Measurements from ENCODE around the gene DTX1.
"Not testable (repeated sequence)": the region's sequence is repeated elsewhere in the genome, so short reads cannot be mapped to it uniquely, and the experiment has no call there.

DTX1 gene

DNA sequence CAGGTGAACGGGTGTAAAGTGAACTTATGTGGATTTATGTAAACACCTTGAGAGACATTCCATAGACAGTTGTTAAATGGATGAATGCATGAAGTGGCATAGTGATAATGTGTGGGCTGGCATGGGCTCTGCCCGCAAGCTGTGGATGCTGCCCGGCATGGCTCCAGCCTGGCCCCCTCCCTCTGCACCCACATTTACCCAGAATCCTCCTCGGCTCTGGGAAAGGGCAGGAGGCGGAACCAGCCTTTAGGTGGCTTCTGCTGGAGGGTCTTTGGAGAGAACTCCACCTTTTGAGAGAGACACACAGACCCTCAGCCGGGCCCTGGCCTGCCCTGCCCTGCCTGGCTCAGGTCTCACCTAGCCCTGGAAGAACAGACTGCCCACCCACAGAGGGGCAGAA lies 60.3 kb downstream of the DTX1 start:
- peak; percentile 5 for DNase-seq

DNA sequence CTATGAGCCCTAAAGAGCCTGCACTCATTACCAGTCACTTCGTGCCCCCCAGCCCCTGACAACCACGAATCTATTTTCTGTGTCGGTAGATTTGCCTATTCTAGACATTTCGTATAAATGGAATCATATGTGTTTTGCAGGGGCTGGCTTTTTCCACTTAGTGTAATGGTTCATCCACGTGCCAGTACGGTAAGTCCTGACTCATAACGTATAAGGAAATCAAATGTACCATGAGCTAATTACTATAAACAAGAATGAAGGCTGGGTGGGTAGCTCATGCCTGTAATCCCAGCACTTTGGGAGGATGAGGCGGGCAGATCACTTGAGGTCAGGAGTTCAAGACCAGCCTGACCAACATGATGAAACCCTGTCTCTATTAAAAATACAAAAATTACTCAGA lies 61.2 kb downstream of the DTX1 start:
- not testable (repeated sequence) for DNase-seq

DNA sequence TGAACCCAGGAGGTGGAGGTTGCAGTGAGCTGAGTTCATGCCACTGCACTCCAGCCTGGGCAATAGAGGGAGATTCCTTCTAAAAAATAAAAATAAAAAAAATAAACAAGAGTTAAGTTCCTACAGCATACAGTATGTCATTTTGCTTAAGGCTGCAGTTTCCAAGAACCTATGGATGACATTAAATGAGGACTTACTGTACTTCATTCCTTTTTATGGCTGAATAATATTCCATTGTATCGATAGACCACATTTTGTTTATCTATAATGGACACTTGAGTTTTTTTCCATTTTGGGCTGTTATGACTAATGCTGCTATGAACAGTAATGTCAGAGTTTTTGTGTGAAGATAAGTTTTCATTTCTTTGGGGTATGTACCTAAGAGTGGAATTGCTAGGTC lies 61.6 kb downstream of the DTX1 start:
- no peak for DNase-seq

DNA sequence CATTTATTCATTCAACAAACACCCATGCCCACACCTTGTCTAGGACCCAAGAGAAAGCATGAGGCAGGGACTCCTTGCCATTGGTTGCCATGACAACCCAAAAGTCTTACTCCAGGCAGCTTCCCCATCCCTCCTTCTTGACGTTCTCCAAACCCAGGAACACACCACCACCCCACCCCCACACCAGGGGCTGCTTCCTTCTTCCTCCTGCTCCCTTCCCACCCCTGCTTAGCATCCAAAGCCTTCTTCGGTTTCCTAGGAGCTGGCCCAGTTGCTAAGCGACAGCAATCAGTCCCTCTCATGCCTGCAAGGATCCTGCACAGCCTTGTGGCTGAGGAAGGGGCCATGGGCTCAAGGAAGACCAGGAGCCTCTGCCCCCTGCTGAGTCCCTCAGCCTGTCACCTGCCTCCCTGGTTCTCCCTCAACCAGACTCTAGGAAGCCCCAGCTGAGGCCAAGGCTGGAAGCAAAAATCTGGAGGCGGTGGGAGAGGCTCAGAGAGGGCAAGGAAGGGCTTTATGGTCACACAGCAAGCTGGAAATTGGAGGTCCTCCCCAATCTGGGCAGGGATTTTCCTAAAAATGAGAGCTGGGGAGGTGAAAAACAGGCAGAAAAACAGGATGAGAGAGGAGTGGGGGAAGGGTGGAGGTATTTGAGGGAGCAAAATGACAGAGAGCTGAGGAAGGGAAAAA lies 63.6 kb downstream of the DTX1 start:
- no peak for DNase-seq

DNA sequence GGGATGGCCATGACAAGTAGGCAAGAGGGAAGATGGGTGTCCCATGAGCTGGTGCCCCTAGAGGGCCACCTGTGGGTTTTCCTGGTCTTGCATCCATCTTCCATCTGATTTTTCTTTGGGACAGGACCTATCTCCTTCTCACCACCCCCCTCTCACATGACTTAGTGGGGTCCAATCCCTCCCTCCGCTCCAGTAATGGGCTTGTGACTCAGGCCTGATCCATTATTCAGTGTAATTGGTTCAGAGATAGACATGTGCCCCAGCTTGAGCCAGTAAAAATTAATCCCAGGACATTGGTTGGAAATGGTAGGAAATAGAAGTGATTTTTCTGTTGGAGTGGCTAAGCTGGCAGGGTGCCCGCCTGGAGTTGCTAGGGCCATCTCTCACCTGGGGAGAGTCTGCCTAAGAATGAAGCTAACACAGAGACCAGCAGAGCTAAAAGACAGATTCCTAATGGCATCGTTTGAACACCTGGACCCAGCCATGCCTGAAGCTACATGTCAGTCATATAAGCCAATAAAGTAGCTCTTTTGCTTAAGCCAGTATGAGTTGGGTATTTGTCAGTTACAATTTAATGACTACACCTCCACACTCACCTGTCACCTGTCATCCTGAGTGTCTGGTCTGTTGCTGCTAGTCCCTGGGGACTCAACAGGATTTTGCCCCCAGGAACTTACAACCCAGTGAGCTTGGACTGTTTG lies 64.3 kb downstream of the DTX1 start:
- DNase-seq: no peak

DNA sequence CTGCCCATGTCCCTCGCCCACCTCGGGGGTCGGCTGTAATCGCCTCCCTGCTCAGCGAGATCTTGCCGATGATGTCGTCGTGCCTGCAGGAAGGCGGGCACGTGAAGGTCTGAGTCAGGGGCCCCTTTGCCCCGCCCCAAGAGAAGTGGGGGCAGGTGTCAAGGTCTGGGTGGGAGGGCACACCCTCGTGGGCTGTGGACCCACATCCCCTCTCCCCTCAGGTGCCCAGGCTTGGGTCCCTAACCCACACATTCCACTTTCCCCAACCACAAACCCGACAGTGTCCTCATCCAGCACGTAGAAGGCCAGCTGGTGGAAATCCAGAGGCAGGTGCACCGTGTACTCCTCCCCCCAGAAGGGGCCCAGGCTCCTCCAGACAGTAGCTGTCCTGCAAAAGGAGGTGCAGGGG lies 71.3 kb downstream of the DTX1 start:
- DNase-seq: no peak

DNA sequence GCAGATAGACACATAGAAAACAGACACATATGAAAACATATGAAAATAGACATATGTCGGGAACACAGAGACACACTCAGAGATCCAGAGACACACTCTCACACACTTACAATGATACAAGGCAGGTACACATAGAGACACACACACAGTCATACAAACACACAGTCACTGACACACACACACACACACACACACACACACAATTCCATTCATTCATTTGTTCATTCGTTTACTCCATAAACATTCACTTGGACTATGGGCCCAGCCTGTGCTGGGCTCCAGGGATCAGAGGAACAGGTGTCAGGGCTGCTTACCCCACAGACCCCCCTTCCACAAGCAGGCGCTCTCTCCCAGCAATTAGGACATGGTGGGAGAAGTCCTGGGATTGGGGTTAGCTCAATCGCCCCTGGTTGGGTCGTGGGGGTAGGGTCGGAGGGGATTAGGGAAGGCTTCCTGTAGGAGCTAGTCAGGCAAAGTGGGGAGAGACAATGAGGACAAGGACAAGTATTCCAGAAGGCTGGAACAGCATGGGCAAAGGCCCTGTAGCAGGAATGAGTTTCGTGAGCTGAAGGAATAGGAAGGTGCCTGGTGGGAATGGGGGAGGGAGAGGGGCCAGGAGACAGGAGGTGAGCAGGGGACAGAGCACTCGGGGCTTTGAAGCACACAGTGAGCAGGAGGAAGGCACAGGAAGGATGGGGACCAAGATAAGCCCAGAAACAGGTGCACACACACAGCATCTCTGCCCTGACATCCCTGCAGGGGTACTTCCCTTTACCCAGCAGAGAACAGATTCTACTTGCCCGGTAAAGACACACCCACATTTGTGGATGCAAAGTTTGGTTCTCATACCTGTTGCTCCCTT lies 72.5 kb downstream of the DTX1 start:
- no peak for DNase-seq

DNA sequence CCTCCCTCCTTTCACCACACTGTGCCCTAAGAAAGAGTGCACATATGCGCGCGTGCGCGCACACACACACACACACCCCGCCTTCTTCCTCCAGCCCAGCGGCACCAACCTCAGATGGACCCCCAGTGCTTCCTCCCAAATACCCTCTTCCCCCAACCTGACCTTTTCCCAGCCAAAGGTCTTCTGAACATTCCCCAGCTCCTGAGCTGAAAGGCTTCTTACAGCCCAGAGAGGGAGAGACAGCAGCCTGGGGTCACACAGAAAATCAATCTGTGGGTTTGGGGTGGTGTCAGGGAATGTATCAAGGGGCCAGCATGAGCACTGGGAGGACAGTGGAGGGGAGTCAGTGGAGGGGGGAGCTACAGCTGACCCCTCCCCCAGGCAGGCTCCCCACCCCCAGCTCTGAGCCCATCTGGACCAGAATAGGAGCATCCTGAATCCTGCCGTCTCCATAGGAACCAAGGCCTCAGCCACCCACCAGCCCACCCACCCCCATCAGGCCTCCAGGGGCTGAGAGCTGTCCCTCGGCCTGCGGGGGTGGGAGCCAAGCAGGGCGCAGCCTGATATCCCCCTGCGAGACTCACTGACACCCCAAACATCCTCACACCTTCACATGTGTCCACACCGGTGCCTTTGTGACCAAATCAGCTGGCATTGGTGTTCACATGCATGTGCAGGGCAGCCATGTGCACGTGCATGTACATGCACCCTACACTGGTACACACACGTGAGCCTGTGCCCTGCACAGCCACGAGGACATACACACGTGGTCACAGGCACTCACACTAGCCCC lies 73.3 kb downstream of the DTX1 start:
- no peak for DNase-seq

DNA sequence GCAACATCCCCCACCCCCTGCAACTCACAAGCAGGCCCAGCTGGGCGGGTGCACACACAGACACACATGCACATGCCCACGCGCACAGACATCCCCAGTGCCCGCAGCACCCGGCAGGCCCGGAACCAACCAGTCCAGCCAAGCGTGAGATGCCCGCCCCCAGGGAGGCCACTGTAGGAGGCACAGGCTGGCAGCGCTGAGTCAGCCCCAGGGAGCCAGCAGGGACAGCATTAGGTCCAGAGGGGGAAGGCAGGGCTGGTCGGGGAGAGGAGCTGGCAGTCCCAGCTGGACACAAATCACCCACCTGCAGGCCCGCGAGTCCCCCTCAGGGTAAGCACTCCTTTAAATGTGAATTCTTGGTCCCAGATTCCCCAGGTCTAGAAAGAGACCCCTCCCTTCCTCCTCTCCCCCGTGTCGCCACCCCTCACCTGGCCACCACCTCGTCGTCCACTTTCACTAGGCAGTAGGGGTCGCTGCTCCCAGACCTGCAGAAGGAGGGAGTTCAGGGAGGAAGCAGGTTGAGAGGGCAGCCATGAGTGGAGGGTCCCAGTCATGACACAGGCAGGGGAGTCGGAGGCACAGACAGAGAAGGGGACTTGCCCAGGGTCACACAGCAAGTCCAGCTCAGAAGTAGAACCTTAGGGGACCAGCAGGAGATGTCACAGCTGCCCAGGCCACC lies 74.1 kb downstream of the DTX1 start:
- DNase-seq: no peak

DNA sequence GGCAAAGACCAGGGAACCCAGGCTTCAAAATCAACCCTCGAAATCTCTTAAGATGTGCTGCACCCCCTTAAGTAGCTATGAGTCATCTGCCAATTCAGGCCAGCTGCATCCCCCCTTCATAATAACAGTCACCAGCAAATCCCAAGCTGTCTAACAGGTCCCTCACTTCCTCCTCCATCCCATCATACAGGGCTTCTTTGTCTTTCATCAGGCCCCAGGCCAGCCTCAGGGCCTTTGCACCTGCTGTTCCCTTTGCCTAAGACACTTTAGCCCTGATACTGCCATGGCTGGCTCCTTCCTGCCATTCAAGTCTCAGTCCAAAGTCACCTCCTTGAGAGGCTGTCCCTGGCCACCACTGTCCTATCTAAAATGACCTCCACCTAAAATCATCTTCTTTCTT lies 75.0 kb downstream of the DTX1 start:
- DNase-seq: no peak

DNA sequence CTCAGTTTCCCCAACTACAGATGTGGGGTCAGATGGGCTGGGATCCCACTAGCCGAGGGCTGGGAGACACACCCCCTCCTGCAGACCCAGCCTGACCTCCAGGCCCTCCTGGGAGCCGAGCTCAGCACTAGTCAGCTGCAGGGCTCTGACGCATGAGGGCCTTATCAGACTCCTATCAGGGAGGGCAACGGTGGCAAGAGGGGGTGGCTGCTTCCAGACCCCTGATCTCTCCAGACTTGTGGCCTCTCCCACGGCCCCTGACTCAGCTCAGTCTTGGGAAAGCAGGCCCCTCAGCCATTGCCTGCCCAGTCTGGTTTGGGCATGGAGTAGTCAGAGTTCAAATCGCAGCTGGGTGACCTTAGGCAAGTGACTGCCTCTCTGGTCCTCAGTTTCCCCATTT lies 76.5 kb downstream of the DTX1 start:
- DNase-seq: no peak

DNA sequence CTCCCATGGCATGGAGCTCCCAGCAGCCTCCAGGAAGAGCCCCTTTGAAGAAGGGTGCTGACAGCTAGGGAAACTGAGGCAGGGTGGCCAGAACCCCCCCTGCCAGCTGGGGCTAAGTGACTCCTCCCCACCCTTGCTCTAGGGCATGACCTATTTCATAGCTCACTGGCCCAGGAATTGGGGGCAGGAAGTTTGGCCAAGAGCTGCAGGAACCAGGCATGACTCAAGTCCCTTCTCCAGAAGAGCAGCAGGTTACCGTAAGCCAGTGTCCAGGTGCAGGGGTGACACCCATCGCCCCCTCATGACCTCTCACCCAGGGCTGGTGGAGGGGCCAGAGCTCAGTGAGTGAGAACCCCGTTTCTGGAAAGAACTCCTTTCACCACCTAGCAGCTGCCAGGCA lies 77.1 kb downstream of the DTX1 start:
- no peak for DNase-seq

DNA sequence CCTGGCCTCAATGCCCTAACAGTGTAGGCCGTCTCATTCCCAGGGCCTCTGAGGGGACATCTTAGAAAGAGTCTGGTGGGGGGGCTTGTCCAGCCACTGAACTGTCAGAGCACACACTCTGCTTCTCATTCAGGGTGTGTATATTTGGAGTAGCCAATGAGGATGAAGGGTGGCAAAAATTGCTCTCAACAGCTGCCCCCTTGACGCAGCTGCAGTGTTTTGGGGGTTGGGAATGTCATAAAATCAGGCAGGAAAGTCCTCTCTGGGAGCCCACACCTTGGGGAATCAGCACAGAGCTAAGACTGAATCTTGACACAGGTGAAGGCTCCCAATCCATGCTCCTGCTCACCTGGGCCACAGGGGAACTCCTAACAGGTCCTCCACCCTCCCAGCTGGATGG lies 77.5 kb downstream of the DTX1 start:
- no peak for DNase-seq

DNA sequence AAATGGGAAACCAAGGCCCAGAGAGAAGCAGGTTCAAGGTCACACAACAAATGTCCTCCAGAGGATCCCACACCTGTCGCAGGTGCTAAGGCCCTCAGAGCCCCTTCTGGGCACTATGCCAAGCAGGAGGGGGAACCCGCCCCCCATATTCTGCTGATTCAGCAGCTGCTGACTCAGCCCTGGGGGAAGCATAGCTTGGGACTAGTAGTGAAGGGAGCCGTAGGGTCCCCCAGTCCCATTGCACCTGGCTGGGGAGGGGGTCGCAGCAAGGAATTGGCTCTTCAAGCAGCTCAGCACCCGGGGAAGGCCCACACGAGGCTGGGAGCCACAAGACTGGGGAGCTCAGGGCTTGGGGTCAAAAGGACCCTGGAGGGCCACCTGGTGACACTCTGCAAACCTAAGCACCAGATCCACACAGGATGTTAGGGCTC lies 78.0 kb downstream of the DTX1 start:
- DNase-seq: peak; percentile 29

DNA sequence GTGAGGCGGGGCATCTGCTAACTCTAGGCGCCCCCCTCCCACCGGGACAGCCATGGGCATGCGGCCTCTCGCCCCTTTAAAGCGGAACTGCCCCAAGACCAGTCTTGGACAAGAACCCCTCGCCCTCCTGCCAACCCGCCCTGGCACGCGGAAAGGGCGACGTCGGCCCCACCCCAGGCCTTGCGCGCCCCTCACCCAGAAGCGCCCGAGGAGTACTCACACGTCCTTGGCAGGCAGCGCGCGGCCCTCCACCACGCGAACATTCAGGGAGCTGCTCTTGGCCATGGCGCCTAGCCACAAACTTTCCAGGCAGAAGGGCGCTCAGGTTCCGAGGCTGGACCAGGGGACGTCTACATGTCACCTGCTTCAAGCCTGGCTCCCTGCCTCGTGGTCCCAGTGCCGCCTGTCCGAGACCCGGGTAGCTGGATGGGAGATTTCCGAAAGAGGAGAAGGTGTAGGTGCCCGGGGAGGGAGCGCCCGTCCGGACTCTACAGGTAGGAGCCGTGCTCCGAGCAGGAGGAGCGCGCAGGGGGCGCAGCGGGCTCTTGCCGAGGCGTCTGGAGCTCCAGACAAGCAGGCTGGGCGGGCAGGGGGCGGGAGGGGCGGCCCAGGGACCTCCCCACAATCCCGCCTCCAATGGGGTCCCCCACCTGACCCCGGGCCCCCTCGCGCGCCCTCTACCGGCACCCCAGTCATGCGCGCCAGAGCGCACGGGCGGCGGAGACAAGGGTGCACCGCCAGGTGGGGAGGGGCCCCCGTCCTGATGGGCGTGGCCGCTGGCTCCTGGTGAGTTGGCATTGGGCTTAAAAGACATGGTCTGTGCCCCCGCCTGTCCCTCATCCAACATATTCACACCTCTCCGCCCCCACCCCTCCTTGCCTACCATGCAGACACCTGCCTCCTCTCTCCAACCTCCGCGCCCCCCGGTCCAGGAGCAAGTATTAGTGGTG lies 78.9 kb downstream of the DTX1 start, which contains the start of gene RASAL1:
Gene RASAL1, minus strand, starts transcription at position 584 of the 950 bp plus-strand sequence. Its CDS starts 299 bp downstream, at position 285.
- peak; percentile 86 for DNase-seq

DNA sequence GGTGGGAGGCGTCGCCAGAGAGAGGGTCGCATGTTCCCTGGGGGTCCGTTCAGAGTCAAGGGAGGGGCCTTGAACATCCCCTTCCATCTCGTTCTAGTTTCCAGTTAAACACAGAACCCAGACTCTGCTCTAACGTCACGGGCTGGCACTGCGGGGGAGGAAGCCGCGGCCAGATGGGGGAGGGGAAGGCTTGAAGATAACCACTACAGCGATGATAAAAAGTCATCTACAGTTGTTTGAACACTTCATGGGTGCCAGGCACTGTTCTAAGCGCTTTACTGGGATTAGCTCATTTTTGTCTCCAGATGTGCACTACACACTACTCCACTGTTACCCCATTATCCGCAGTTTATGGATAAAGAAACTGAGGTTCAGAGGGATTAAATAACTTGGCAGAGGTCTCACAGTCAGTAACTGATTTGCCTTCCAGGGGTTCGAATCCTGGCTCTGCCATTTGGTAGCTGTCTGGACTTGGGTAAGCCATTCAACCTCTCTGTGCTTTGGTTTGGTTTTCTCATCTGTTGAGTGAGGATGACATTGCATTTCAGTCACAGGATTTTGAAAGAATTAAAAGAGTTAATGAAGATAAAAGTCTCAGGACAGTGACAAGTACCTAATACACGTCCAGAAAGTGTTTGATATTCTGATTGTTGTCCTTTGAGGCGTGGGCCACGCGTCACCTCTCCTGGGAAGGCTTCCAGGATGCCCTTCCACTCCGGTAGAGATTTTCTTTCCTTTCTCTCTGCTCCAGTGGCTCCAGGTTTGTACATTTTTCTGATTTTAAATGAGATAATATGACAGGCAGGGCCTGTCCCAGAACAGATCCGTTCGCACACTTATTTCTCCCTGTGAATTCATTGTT lies 79.8 kb downstream of the DTX1 start:
- DNase-seq: no peak

DNA sequence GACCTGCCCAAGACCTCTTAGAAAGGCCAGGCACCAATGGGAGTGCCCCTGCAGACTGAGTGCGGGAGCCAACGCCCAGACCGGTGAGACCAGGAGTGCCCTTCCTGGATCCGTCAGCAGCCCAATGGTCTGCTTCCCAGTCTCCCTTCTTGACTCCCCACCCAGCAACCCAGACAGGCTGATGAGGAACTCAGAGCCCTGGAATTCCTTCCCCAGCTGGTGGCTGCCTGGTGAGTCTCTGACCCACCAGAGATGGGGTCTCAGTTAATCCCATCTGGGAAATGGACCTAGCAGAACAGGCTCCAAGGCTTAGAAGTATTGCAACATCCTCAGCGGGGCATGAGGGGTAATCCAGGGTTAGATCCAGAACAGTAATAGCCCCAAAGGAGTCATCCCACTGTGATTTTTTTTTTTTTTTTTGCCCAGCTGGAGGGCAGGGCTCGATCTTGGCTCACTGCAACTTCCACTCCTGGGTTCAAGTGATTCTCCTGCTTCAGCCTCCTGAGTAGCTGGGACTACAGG lies 80.5 kb downstream of the DTX1 start:
- DNase-seq: no peak

DNA sequence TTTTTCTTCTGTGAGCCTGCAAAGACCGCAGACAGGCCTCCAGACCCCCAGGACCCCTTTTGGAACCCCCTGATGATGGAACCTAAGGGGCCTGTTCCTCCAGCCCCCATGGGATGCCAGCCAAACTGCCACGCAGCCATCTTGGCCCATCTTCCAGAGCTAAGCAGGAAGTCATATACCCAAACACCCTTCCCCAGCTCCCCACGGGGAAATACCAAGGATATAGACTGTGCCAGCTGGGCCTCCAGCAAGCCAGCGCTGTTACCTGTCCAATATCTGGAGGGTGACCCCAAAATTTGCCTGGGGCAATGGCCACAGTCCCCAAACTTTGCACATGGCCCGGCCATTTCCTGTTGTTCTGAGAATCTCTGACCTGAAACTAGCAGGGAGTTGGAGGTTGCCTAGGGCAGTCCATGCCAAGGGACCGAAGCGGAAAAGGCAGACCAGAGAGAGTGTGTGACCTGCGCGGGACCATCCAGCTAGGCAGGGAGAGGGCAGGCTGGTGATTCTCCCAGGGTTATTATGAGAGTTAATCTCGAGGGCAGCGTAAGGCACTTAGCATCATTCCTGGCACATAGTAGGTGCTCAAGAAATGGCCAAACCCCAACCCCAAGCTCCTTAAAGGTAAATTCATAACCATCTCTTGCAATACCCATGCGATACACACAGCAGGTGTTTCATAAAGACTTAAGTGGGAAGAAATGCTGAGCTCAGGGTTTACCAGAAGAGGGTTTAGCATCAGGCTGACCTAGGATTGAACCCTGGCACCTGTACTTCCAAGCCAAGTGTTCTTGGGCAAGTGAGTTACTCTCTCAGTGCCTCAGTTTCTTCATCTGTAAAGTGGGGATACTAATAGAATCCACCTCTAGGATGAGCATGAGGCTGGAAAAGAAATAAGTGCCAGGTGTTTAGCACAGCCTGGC lies 81.6 kb downstream of the DTX1 start:
- DNase-seq: no peak

DNA sequence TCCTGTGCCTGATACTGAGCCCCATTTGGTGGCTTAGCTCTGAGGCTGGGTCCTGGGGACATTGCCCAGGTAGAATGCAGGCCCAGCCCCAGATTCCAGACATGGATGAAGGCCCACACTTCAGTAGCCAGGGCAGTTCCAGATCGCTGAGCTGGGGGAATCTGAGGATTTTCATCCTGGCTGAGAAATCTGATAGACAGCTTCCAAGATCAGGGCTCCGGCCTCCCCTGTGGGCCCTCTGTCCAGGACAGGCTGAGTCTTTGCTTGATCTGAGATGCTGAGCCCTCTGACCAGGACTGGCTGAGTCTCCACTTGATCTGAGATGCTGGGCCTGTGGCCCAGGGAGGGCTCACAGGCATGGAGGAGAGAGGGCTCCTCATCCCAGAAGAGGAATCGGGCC lies 82.3 kb downstream of the DTX1 start:
- DNase-seq: no peak
